Renal cortical epithelial cell (primary cell): ENCODE data around the gene DUSP15. TPM values are rescaled to one million over a fixed set of nuclear protein-coding genes. Genes with fewer than 3 reads are reported as not detected.
"Not testable (repeated sequence)": the region's sequence is repeated elsewhere in the genome, so short reads cannot be mapped to it uniquely, and the experiment has no call there.

Experiments
- DNase-seq: peaks from one replicate; pipeline ENCODE4 v3.0.0-alpha.2; 2011; ENCODE audit warnings: low read depth
- total RNA-seq: library from RNA; depleted of rRNA; stranded (reverse); fragments of >200 nt; gene quantifications from 2 replicates; pipeline ENCODE4 v1.2.3, GENCODE V29; 2014

The DUSP15 gene
- total RNA-seq, 1 donor from 2014 or later = 0.15 TPM

- peak; percentile 48 for DNase-seq
Observed at GRCh38 chr20:31839782-31840487, 30.4 kb downstream of the DUSP15 start.

GRCh38 chr20:31838646-31839292 lies 31.6 kb downstream of the DUSP15 start:
- peak; percentile 79 for DNase-seq

GRCh38 chr20:31837896-31838397 lies 32.4 kb downstream of the DUSP15 start:
- peak; percentile 42 for DNase-seq

- DNase-seq = no peak
Observed at GRCh38 chr20:31836853-31837608, 33.3 kb downstream of the DUSP15 start.

- peak; percentile 89 for DNase-seq
Observed at GRCh38 chr20:31835977-31836852, 34.1 kb downstream of the DUSP15 start.

- DNase-seq = no peak
Observed at GRCh38 chr20:31835554-31835953, 34.8 kb downstream of the DUSP15 start.

- no peak for DNase-seq
Observed at GRCh38 chr20:31833931-31834521, 36.3 kb downstream of the DUSP15 start.

- DNase-seq = no peak
Observed at GRCh38 chr20:31833130-31833930, 37.0 kb downstream of the DUSP15 start.

- DNase-seq = no peak
Observed at GRCh38 chr20:31831771-31832306, 38.5 kb downstream of the DUSP15 start.

- DNase-seq = no peak
Observed at GRCh38 chr20:31831211-31831610, 39.1 kb downstream of the DUSP15 start.

GRCh38 chr20:31830406-31830981 lies 39.8 kb downstream of the DUSP15 start:
- DNase-seq = no peak

GRCh38 chr20:31829731-31830130 lies 40.6 kb downstream of the DUSP15 start:
- no peak for DNase-seq

GRCh38 chr20:31828016-31828415 lies 42.3 kb downstream of the DUSP15 start:
- not testable (repeated sequence) for DNase-seq

GRCh38 chr20:31827059-31827458 lies 43.3 kb downstream of the DUSP15 start:
- DNase-seq = no peak

- DNase-seq = no peak
Observed at GRCh38 chr20:31826074-31826473, 44.3 kb downstream of the DUSP15 start.

- no peak for DNase-seq
Observed at GRCh38 chr20:31824554-31825313, 45.6 kb downstream of the DUSP15 start.

- no peak for DNase-seq
Observed at GRCh38 chr20:31824125-31824485, 46.2 kb downstream of the DUSP15 start.

GRCh38 chr20:31823360-31824124 lies 46.8 kb downstream of the DUSP15 start:
- no peak for DNase-seq
